GM21723 (cell line): ENCODE data around the gene SKIDA1.

Experiments
- ATAC-seq: cut with Tn5 transposase; IDR thresholded peaks from one replicate; pipeline ENCODE4 v1.9.1; 2021; ENCODE audit warnings: mild to moderate bottlenecking, moderate library complexity; ENCODE audit not compliant: unreplicated experiment

SKIDA1 gene

DNA sequence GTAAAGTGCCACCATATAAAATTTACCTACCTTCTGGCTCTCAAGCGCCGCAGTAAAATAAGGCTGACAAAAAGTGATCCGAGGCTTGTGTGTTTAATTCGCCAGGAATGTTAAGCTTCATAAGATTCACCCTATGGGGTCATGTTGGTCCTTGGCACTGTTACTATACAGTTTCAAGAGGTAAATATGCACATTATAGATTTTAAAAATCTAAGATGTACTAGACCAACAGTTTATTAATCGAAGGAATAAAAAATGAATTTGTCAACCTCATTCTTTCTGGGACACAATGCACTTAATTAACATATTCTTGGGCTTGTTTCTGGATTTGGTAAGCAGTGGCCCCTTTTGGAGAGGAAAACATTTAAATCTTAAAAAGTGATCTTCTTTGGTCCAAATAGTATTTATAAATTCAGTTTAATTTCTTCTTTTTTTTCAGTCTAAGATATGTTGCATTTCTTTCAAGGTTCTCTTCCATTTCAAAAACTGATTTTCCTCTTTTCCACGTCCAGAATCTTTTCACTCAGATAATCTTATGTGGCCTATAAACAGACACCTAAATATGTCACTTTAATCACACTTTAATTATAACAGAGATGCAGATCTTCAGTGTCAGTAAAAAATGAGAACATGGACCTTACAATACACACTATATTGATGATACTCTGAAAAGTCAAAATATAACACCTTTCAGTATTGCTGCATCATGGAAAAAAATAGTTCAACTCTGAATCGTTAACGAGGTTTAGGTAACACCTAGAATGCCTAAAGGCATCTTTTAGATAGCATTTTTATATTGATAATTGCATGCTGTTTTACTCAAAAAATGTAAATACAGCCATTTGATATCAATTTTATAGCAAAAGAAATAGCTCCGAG lies 3.8 kb upstream of the SKIDA1 start:
- no peak for ATAC-seq

DNA sequence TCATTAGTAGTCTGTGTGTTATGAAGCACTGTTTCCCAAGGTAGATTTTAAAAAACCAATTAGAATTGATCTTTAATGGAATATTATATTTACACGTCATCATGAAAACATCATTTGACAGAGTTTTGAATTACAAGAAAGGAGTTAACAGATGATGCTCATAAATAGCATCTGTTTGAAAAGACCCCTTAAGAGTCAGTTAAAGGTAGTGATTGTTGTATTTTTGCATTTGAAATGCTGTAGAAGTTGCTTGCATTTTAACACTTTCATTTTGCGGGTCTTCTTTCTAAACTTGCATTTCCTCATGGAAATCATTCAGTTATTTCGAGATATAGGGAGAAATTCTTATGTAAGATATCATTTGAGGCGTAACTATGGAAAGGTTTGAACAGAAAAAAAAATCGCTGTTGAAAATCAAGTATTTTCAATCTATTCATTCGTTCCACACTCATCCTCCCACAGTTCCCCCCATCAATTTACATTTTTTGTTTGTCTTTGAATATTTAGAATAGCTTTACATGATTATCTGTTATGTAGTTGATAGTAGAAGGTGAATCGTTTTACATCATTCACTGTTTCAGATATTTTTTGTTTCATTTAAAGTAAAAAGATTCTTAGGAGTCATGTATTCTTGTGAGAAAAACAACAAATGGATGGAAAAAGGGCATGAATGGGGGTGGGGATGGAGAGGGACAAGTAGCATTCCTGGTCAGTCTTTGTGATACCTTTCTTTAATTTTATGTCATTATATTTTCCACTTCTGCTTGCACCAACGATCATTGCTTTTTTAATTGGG lies 3.0 kb upstream of the SKIDA1 start:
- ATAC-seq: no peak

DNA sequence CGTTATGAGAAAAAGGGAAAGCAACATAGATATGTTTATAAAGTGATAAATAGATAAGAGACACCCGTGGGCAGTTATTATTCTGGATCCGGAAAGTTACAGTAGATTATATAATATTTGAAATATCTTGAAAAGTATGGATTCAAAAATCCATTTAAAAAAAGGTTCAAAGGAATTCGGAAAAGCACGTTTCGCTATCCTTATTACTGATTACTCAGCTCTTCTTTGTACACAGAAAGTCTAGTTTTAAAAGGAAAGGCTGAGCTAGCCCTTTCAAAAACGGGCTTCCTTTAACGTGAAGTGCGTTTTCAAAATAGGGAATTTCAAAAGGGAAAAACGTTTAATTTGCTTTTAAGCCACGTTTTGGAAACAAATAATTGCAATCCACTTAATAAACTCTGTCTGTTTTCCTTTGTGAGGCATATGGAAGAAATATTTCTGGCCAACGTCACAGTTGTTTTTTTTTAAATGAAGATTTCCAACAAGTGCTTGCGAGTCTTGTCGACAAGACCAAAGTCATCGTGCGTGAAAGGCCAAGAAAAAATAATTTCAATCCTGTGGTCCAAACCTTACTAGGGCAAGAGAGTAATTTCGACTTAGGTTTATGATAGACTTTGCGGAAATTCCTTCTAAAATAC lies 2.2 kb upstream of the SKIDA1 start:
- ATAC-seq: no peak

DNA sequence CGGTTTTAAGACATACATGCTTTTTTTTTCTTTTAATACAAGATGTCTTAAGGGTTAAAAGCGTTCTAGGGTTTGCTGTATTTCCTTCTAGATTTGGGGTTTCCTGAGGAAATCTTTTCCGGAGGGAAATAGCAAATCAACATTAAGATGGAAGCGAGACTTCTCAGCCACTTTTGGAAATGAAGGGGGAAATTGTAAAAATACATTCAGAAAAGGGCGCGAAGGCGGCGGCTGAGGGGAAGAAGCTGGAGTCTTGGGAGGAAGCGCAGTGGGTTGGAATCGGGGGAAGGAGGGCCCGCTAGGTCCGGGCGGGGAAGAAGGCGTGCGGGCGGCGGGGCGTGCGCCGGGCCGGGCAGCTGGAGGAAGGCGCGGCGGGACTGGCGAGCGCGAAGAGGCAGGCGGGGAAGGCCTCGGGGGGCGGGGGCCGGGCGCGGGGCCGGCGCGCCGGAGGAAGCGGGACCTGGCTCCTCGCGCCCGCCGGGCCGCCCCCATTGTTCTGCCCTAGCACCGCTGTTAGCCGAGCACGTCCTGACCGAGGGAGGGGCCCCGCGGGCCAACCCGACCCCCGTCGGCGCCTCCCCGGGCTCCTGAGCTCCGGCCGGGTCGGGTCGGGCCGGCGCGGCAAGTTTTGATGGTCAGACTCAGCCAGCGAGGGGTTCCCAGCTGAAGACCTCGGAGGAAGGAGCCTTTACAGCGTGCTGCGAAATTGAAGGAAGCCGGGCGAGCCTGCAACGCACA lies 1.5 kb upstream of the SKIDA1 start:
- ATAC-seq: peak; percentile 35

DNA sequence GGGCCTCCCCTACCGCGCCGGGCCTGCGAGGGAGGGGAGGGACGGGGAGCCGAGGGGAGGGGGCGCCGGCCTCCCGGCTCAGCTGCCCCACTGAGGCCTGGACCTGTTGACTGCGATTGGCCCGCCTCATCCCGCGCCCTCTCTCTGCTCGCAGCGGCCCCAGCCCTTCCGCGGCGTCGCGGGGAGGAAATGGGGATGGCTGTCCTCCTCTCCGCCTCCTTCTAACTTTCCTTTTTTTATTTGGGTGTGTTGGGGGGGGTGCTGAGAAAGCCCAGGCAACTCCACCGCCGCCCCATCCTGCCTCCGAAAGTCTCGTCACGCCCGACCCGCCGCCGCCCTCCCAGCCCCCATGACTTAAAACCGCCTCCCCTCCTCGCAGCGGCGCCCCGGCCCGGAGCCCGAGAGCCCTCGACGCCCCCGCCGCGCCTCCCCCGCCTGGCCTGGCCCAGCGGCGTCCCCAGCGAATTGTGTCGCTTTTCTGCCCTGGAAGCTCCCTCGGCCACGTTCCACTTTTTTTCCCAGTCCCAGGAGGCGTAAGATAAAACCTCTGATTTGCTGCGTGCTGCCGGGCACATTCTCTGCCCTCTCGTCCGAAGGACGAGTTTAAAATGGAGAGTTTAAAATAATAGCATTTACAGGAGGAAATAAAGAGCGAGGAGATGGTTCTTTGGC lies 842 bp upstream of the SKIDA1 start:
- peak; percentile 24 for ATAC-seq

DNA sequence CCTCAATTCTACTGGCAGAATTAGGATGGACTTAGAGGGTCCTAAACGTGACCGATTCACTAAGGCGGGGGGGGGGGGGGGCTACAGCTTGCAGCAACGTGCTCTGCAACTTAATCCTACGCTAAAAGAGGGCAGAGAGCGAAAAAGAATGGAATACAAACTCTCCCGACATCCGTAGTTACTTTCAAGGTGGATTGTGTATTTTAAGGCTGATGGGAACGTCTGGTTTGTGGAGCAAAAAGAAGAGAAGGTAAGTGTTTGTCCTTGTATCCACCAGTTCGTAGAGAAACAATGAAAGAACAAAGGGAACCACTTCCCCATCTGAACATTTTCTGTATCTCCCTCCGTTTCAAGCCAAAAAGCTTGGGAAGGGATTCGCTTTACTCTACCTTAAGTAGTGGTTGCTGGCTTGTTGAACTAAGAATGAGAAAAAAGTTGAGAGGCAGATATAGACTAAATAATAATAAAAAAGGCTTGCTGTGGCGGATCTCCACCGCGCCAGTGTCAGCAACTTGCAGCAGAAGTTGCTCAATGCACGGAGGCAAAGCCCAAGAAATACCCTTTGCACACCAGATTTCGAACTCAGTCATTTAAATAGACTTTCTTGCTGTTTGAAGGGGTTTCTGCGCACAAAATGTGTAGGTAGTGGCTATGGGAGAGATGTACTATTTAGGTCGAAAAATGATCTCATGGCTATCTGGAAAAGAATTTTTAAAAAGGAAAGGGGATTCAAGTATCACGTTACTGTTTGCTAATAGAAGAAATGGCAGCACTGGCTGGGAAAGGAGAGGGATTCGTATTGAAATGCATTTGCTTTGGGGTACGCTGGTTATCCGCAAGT lies 736 bp downstream of the SKIDA1 start:
- no peak for ATAC-seq

DNA sequence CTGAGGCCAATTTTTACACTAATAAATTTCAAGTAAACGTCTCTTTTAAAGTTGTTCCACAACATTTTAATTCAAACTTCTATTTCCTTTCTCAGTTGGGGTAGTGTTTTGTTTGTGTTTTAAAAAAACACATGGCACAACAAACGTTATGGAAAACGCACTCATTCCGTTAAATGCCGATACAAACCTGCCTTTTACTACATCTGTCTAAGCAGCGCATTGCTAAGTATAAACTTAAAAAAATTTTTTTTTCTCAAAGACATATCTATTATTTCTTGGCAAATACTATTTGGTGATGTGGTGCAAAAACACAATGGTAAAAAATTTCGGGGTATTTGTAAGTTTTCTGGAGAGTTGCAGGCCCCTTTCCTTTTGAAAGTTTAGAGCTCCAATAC lies 1.4 kb downstream of the SKIDA1 start:
- ATAC-seq: no peak

DNA sequence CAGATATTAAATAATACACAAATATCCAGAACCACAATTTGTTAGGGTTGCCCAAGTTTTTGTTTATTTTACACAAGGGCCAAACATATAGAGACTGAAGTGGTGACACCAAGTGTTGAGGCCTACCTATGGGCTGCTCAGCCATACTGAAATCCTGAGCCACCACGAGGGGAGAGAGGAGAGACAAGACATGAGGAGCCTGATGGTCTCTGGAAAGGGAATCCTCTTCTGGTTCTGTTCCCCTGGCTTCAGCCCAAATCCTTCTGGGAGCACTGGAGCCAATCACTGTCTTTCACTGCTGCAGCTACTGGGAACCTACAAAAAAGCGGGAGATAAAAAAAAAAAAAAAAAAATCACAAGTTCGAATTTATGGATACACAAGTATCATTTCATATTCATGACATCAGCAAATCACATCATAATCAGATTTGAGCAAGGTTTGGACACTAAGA lies 1.9 kb downstream of the SKIDA1 start:
- ATAC-seq: no peak

DNA sequence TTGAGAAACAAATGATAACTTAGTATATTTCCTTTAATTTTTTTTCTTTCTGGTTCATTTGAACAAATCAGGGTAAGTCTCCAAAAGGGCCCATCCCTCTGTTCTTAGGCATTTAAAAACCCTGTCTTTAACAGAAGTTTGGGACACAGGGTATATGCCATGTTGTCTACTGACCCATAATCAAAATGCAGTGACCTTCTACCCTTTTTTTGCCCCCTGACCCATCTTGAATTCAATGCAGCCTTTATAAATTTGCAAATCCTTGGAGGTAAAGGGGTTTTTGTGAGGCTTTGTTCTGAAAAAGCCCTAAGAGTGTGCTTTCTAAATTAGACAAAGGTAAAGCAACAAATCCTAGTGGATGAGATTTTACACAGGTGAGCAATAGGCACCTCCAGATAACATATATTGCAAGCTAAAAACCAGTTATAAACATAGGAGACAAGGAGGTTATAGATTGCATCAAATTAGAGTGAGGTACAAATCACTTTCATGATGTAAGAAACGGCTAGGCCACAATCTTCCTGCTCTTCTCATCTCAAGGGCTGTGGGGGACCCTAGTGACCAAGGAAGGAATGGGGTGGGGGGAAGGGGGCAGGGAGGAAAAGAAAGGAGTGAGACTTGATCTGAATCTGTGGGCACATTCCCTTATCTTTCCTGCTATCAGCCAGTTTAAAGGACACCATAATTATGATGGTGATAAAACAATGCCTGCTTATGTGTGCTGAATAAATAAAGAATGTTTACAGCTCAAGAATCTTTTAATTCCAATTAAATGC lies 2.7 kb downstream of the SKIDA1 start:
- no peak for ATAC-seq

DNA sequence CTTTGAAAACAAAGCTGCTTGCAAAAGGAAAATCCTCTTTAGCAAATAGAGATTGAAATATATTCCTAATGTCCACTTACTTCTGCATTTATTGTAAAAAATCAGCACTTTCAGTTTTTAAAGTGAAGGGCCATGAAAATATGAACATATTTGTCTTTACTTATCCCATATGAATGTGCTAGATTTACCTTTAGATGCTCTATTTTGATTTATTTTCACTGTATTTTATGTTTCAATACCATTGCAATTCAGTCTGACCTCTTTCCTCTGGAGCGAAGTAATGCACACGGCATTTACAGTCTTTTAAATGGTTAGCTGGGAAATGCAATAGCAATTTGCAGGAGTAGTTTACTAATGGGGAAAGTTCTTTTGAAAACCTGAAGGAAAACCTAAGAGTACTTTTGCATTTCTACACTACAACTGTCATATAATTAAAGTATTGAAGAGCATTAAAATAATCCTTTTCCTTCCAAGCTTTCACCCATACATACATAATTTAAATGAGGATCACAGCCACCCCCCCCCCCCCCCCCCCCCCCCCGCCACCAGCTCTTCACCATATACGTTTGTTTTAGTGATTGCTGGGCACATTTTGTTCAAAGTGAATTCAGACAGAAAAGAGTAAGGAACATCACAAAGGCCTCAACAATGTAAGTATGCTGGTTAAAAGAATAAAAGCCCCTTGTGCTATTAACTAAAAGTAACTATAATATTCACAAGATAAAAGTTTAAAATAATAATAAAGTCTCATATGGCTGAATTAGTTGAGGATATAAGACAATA lies 3.5 kb downstream of the SKIDA1 start:
- ATAC-seq: no peak

DNA sequence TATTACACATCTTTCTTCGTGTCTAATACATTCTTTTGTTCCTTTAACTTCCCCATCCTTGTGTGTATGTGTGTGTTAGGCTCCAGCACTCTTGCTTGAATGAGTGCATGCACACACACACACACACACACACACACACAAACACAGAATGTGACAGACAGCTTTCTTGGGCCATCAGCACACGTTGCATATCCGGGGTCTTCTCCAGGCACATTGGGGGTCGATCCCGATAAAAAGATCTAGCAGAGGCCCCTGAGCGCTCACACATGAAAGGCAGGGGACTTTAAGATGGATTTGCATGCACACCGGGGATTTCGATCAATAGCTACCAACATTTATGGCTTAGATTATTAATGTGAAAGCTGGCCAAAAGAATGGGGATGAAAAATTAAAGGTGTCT lies 4.5 kb downstream of the SKIDA1 start:
- ATAC-seq: no peak

DNA sequence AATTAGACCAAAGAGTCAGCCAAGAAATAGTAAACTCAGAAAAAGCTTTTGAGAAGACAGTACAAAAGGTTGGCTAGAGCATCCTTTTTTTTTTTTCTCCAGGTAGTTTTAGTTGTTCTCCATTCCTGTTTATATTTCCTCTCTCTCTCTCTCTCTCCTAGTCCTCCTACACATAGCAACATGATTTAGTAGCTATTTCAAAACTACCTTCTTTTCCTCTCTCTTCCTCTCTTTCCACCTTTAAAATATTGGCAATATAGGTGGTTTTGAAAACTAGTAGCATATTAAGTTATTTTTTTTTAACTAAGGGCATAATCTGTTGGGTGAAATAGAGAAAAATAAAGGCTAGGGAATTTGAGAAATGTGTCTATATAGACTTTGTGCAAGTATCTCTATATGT lies 5.0 kb downstream of the SKIDA1 start:
- no peak for ATAC-seq

DNA sequence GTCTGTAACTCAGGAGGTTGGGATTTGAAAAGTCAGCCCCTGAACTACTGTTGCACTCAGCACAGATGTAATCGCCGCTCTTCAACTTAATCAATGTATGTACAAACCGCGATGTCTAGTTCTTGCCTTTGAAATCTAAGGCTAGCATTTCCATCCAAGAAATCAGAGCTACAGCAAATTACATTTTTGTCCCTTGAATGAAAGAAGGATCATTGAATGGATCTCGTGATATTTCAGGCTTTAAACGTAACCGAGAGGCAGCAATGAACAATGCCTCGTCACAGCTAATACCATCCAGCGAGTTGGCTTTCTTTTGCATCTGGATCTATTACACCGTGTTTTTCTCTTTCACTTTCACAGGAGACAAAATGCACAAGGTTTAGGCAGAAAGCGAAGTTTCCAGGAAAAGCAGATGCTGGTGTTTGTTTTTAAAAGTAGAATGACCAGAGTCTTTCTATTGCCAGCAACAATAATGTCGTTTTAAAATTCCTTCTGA lies 5.5 kb downstream of the SKIDA1 start:
- no peak for ATAC-seq

DNA sequence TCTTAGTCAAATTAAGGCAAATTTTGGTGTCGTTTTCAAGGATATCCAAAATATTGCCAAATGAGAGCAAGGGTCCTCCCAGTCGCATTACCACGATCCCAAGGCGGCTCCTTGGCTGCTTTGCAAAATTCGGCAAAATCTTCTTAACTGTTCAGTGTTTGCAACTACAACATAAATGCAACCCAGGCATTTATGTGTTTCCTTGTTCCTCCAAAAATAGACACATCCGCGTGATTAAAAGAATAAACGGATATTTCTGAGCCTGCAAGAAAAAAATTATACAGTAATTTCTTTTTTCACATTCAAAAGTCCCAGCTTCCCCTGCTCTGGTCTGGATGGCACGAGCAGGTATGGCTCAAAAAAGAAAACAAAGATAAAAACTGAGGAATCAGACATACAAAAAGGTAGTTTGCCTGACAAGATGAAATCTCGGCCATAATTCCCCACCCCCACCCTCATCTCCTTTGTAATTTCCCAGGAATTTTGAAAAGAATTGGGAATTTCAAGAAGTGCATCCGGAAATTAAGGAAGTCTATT lies 6.0 kb downstream of the SKIDA1 start:
- no peak for ATAC-seq

DNA sequence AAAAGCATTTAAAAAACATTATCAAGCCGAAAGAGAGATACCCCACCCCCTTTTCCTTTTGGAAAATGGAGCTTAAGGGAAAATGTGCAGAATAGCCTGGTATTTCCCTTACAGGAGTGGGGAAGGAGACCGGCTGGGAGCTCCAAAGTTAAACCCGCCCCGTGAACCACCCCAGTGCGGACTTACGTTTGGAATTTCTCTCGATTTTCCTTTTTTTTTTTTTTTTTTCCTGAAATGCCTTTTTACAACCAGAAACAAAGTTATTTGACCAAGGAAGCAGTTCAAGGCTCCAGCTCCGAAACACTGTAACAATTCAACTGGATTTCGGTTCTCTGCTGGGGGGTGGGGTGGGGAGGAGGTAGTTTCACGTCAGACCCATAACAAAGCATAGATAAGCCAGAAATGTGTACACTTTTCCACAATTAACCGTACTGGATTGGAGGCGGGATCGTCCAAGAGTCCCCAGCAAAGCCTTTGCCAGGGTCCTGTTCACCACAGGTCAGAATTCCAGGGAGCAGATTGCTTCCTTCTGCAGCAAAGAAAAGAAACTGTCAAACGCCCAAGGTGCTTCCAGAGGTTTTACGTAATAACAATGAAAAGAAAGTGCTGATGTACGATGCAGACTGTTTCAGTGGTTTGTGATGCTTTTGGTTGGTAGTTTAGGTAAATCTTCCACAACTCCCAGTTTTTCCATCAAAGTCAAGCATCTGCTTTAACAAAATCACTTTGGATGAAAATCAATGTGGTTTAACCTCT lies 6.7 kb downstream of the SKIDA1 start:
- no peak for ATAC-seq

DNA sequence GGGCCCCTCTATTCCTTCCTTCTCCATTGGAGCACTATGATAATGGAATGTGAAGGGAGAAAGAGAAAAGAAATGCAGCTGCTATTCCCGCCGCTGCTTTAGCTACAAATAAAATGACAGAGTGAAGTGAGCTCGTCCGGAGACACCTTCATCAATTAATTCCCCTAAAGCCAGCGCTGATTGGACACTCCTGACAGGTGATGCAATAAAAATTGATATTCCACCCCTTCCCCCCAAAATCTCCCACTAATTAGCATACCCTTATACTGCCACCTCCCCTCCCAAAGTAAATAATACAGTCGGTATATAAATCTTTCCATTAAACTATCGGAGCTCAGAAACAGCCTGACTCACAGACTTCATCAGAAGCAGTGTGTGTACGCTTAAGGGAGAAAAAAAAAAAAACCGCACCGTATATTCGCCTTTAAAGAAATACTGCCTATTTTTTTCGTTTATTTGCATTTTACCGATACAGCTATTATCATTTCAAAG lies 7.3 kb downstream of the SKIDA1 start:
- ATAC-seq: no peak
